IMR-90 (cell line): ENCODE measurements around the gene TRIM71.

Experiments
- MAZ ChIP-seq: IDR thresholded peaks from 2 replicates; pipeline ENCODE4 v1.6.1; 2012; ENCODE audit warnings: low read depth, mild to moderate bottlenecking, low read length, improper control_type of control experiment, moderate library complexity, borderline replicate concordance
- MXI1 ChIP-seq: IDR thresholded peaks from 2 replicates; pipeline ENCODE4 v1.6.1; 2012; ENCODE audit warnings: low read depth, mild to moderate bottlenecking, low read length, moderate library complexity, borderline replicate concordance
- POLR2A ChIP-seq: IDR thresholded peaks from 2 replicates; pipeline ENCODE4 v1.6.1; 2012; ENCODE audit warnings: mild to moderate bottlenecking, low read depth, low read length
- RAD21 ChIP-seq: IDR thresholded peaks from 2 replicates; pipeline ENCODE4 v1.6.1; 2012; ENCODE audit warnings: low read length, improper control_type of control experiment
- RFX5 ChIP-seq: IDR thresholded peaks from 2 replicates; pipeline ENCODE4 v1.8.0; 2012; ENCODE audit warnings: low read depth, mild to moderate bottlenecking, low read length, moderate library complexity
- TF ChIP-seq, protein P1 (sequence below): conservative IDR thresholded peaks from 2 replicates; pipeline ENCODE4 v1.5.1; 2012; ENCODE audit warnings: mild to moderate bottlenecking, low read depth, low read length, improper control_type of control experiment
- TF ChIP-seq, protein P2 (sequence below): fragments of 150-350 bp; IDR thresholded peaks from 2 replicates; pipeline ENCODE4 v1.6.1; 2017; ENCODE audit warnings: mild to moderate bottlenecking, antibody characterized with exemption, low read length, low read depth
- TF ChIP-seq, protein P3 (sequence below): fragments of 150-350 bp; IDR thresholded peaks from 2 replicates; pipeline ENCODE4 v1.6.1; 2016; ENCODE audit warnings: low read depth, mild to moderate bottlenecking, low read length, moderate library complexity, borderline replicate concordance

DNA sequence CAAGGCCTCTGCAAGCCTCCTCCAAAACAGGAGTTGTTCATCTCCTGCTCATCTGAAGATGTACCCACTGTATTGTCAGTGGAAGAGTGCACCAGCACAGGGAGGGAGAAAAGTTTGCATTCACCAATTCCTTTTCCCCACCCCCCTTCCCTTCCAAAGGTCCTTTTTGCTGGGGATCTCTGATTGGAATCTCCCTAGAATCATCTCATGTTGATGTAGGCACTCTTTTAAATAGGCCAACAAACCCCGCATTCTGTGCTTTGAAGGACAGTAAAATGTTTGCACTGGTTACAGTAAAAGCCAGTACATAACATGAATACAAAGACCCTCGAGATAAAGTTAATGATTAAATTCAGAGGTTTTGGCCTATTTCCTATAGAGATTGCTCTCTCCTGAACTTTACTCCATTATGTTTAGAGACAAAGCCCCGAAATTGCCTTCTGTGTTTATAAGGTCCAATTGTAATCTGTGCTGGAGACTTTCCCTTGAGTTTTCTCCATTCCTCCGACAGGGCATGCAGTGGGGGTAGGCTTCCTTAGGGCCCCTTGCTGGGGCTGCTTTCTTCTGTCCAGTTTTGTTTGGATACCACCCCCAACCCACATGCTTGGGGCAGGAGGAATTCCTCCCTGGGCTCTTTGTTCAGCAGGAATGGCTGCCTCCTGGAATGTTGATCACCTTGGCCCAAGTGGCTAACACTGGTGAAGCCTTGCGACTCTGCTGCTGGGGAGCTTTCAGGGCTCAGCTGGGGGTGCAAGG lies 22.5 kb downstream of the TRIM71 start:
- TF ChIP-seq POLR2A (no peak), RFX5 (no peak), RAD21 (no peak), MXI1 (no peak), MAZ (no peak)
- TF ChIP-seq, protein P1, sequence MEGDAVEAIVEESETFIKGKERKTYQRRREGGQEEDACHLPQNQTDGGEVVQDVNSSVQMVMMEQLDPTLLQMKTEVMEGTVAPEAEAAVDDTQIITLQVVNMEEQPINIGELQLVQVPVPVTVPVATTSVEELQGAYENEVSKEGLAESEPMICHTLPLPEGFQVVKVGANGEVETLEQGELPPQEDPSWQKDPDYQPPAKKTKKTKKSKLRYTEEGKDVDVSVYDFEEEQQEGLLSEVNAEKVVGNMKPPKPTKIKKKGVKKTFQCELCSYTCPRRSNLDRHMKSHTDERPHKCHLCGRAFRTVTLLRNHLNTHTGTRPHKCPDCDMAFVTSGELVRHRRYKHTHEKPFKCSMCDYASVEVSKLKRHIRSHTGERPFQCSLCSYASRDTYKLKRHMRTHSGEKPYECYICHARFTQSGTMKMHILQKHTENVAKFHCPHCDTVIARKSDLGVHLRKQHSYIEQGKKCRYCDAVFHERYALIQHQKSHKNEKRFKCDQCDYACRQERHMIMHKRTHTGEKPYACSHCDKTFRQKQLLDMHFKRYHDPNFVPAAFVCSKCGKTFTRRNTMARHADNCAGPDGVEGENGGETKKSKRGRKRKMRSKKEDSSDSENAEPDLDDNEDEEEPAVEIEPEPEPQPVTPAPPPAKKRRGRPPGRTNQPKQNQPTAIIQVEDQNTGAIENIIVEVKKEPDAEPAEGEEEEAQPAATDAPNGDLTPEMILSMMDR: no peak
- TF ChIP-seq, protein P2, sequence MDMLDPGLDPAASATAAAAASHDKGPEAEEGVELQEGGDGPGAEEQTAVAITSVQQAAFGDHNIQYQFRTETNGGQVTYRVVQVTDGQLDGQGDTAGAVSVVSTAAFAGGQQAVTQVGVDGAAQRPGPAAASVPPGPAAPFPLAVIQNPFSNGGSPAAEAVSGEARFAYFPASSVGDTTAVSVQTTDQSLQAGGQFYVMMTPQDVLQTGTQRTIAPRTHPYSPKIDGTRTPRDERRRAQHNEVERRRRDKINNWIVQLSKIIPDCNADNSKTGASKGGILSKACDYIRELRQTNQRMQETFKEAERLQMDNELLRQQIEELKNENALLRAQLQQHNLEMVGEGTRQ: no peak
- TF ChIP-seq, protein P3, sequence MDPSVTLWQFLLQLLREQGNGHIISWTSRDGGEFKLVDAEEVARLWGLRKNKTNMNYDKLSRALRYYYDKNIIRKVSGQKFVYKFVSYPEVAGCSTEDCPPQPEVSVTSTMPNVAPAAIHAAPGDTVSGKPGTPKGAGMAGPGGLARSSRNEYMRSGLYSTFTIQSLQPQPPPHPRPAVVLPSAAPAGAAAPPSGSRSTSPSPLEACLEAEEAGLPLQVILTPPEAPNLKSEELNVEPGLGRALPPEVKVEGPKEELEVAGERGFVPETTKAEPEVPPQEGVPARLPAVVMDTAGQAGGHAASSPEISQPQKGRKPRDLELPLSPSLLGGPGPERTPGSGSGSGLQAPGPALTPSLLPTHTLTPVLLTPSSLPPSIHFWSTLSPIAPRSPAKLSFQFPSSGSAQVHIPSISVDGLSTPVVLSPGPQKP: no peak
